ENCODE data around the gene ZNF48.
"Not testable (repeated sequence)": the region's sequence is repeated elsewhere in the genome, so short reads cannot be mapped to it uniquely, and the experiment has no call there.

The ZNF48 gene

DNA sequence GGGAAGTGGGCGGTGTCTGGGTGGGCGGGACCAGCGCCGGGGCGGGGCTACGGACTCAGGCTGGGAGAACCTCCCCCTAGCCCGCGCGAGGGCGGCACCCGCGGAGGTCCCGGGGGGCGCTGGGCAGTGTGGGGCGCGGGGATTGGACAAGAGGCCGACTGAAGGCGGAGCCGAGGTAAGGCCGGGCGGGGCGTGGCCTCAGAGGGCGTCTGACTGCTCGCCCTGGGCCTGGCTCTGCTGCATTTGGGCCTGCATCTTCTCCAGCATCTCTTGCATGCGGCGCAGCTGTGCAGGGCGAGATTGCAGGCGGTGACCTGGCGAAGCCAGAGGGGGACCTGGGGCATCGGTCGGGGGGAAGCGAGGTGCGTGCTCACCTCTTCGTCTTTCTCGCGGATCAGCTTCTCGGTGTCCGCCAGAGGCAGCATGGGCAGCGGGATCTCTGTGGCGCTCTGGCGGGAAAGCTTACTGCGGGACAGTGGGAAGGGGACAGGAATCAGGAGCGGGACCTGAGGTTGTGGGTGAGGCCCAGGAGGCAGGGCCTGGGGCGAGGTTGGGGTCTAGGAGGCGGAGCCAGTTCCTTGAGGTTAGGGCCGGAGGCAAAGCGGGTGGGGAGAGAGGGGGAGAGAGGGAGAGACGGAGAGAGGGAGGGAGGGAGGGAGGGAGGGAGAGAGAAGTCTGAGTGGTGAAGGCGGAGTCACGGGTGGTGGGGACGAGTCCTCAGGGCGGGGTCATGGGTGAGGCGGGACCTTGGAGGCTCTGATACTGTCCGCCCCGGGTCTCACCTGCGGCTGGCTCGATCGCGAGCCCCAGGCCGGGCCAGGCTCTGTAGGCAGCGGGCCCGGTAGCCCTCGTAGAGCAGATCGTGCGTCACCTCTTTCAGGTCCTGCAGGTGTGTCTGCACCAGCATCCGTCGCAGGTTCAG, 16.7 kb upstream of the ZNF48 start:
- DNase-seq = peak; percentile 83

DNA sequence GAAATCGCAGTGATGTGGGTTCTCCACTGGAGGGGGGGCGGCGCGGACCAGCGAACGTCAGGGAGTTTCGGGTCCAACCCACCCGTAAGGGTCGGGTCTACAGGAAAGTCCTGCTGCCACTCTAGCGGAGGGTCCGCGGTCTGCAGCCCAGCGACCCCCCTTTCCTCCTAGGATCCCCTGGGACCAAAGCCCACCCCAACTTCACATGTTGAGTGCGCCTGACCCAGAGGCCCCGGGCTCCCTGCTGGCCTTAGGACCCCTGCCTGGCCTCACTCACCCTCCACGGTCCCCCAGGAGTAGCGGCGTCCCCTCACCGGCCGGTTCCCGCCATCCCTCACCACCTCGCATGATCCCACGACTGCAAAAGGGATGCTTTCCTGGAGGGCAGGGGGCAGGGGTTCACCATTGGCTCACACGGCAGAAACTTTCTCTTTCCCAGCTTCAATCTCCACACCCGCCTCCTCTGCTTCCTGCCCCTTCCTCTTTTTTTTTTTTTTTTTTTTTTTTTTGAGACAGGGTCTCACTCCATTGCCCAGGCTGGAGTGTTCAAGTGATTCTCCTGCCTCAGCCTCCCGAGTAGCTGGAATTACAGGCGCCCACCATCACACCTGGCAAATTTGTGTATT, 15.9 kb upstream of the ZNF48 start:
- DNase-seq = no peak

- DNase-seq = no peak
These were observed 15.0 kb upstream of the ZNF48 start for GRCh38 chr16:30380072-30380802.

- DNase-seq = no peak
These were observed 14.4 kb upstream of the ZNF48 start for GRCh38 chr16:30380803-30381208.

DNA sequence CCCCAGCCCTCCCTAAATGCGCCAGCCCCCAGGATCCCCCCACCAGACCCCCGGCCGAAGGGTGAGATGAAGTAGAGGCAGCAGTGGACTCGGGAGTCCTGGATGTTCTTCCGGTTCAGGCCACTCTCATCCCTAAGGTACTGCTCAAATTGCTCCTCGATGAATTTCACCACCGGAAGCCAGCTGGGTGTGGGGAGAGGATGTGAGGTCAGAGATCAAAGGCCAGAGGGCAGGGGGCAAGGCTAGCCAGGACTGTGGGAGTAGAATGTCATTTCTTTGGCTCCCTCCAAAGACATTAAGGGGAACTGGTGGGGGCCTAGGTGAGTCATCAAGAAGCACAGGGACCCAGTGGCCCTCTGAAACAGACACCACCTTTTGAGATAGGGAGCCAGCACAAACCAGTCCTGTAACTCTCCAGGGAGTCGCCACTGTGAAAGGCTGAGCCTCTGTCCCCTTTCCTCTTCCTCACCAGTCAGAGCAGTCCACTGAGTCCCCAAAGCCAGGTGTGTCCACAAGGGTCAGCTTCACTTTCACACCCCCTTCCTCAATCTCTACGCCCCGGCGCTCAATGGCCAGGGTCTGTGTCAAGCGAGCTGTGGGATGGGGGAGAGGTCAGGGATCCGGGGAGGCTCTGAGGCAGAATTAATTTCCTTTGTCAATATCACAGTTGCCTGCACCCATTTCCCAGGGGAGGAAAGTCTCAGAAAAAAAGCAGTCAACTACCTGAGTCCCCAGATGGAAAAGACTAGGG, 13.8 kb upstream of the ZNF48 start:
- DNase-seq = no peak

GRCh38 chr16:30382111-30382881, 12.9 kb upstream of the ZNF48 start, which contains the start of gene SEPTIN1:
Gene SEPTIN1 (minus strand): TSS chr16:30382561. CDS start chr16:30382542, 19 bp downstream.
- DNase-seq = no peak

GRCh38 chr16:30383521-30383920, 11.7 kb upstream of the ZNF48 start:
- DNase-seq = no peak

DNA sequence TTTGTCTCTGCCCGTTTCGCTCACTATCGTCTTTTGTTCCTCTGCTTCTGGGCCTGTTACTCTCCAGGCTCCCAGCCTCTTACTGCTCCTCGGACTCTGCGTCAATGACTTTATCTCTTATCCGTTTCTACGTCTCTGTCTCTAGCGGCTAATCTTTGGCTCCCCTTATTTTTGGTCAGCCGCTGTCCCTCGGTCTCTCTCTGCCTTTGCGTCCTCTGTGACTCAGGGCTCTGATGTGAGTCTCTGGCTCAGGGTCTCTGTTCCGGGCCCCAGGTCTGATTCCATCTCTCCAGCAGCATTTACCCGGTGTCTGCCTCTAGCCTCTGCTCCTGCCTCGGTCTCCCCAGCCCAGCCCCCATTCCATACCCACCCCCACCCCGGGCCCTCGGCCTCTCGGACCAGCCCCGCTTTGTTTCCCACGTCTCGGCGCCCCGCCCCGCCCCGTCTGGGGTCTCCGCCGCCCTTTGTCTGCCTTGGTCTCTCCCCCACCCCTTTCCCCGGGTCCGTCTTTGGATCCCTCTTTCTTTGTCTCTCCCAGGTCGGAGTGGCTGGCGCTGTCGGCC, 547 bp upstream of the ZNF48 start:
- DNase-seq = no peak

GRCh38 chr16:30395992-30396585, 869 bp downstream of the ZNF48 start:
- DNase-seq = peak; percentile 27

DNA sequence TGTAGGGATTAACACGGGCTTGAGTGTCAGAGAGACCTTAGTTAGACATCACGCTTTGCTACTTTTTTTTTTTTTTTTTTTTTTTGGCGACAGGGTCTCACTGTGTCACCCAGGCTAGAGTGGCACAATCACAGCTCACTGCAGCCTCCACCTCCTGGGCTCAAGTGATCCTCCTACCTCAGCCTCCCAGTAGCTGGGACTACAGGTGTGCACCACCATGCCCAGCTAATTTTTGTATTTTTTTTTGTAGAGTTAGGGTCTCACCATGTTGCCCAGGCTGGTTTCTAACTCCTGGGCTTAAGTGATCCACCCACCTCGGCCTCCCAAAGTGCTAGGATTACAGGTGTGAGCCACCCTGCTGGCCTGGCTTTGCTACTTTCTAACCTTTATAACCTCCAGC, 1.4 kb downstream of the ZNF48 start:
- not testable (repeated sequence) for DNase-seq

DNA sequence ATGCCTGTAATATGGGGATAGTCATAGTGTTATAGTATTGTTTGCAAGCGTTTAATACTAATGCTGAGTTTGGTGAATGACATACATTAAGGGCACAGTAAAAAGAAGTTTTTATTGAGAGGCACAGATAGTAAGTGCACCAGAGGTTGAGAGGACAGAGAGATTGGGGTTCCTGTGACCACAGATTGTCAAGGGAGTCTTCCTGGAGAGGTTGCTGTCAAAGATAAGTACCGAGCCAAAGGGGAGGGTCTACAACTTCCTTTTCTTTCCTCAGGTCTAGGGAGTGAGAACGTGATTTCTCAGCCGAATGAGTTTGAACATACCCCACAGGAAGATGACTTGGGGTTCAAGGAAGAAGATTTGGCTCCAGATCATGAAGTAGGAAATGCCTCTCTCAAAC, 1.8 kb downstream of the ZNF48 start:
- DNase-seq = no peak

GRCh38 chr16:30397776-30398660, 2.8 kb downstream of the ZNF48 start:
- no peak for DNase-seq

- DNase-seq = no peak
These were observed 3.6 kb downstream of the ZNF48 start for GRCh38 chr16:30398661-30399434.

DNA sequence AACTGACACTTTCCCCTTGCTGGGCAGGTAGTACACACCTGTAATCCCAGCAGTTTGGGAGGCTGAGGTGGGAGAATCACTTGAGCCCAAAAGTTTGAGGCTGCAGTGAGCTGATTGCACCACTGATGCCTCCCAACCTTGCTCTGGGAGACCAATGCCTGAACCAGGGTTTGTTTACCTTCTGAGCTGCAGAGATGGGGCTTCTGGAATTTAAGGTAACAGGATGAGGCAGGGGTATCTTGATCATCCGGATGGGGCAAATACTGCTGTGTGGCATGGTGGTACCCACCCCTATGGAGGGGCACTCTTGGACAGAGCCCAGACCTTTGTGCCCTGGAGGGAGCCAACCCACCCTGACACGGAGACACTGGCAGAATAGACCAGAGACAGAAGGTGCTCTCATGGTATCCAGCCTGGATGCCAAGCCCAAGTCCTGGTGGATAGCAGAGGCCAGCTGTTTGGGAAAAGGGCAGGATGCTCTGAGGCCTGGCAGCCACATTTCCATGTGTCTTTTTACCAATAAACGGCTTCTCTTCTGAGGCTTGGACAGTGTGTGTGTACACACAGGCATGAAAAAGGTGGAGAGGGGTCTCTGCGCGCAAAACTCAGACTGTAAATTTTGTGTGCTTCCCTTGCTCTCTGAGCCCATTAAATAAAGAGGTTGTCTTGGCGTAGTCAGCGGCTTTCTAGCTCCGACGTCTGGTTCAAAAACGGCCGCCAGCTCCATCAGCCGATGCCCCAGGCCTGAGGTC, 4.4 kb downstream of the ZNF48 start:
- no peak for DNase-seq

GRCh38 chr16:30401768-30402425, 6.7 kb downstream of the ZNF48 start:
- DNase-seq = no peak

DNA sequence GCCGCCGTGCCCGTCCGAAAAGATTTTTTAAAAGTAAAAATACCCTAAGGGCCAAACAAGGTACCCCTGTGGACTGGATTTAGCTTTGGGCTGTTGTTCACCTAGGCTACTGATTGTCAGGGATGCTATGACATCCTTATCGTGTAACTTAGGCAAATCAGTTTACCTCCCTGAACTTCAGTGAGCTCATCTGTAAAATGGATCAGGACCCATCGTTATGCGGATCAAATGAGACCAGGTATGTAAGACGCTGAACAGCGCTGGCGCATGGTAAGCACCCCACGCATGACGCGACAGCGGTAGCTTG, 11.5 kb downstream of the ZNF48 start:
- DNase-seq = no peak

- peak; percentile 65 for DNase-seq
These were observed 12.0 kb downstream of the ZNF48 start, which contains the start of gene ZNF771 for GRCh38 chr16:30407102-30407803. Gene ZNF771 (plus strand): TSS chr16:30407606. CDS start chr16:30408054, 448 bp downstream.
